A673 (cell line): ENCODE data around the gene ANKS6. TPM values are rescaled to one million over a fixed set of nuclear protein-coding genes. Genes with fewer than 3 reads are reported as not detected.

ENCODE experiments used
- BruUV-seq: library from RNA; stranded (reverse); fragments of 400-500 nt; replicated peaks from 2 replicates; lab custom pipeline; 2021; lab: Mats Ljungman, UMichigan
- CTCF ChIA-PET: fragments of 300-600 bp; sonication (Branson Sonifier 250); formaldehyde crosslinking; loops from one replicate; lab custom pipeline; 2022; ENCODE audit warnings: antibody characterized with exemption; lab: Charles Lee
- POLR2A ChIA-PET: fragments of 300-600 bp; sonication (Branson Sonifier 250); formaldehyde crosslinking; loops from one replicate; lab custom pipeline; 2022; ENCODE audit warnings: antibody characterized with exemption; ENCODE audit not compliant: low non-redundant PET; lab: Charles Lee
- DNase-seq: peaks from one replicate; pipeline ENCODE4 v3.0.0-alpha.2; 2015; ENCODE audit warnings: low spot score
- H3K27ac ChIP-seq: fragments of 200-600 bp; sonication (generic); 2 replicates; pipeline ENCODE4 v1.5.1; 2016; ENCODE audit warnings: mixed run types, low read depth, mild to moderate bottlenecking, mixed read lengths, antibody characterized with exemption, low read length; ENCODE audit not compliant: poor library complexity, severe bottlenecking
- H3K27me3 ChIP-seq: fragments of 200-600 bp; sonication (generic); replicated peaks from 2 replicates; pipeline ENCODE4 v1.6.1; 2017; ENCODE audit warnings: mixed run types, low read depth, mild to moderate bottlenecking, mixed read lengths, antibody characterized with exemption, low read length; ENCODE audit not compliant: insufficient read depth, poor library complexity
- H3K36me3 ChIP-seq: fragments of 200-600 bp; sonication (generic); 2 replicates; pipeline ENCODE4 v1.6.1; 2016; ENCODE audit warnings: mixed run types, mild to moderate bottlenecking, mixed read lengths, antibody characterized with exemption, low read length; ENCODE audit not compliant: insufficient read depth, poor library complexity, severe bottlenecking
- H3K4me1 ChIP-seq: fragments of 200-600 bp; sonication (generic); 2 replicates; pipeline ENCODE4 v1.6.1; 2017; ENCODE audit warnings: mixed run types, mild to moderate bottlenecking, mixed read lengths, antibody characterized with exemption, low read length; ENCODE audit not compliant: insufficient read depth, poor library complexity, severe bottlenecking
- H3K4me3 ChIP-seq: fragments of 200-600 bp; sonication (generic); 2 replicates; pipeline ENCODE4 v1.5.1; 2016; ENCODE audit warnings: low read depth, mixed run types, mild to moderate bottlenecking, mixed read lengths, low read length; ENCODE audit not compliant: poor library complexity, severe bottlenecking
- H3K9me3 ChIP-seq: fragments of 200-600 bp; sonication (generic); 2 replicates; pipeline ENCODE4 v1.6.1; 2016; ENCODE audit warnings: mixed run types, low read depth, mild to moderate bottlenecking, mixed read lengths, antibody characterized with exemption, low read length; ENCODE audit not compliant: poor library complexity, severe bottlenecking
- CTCF ChIP-seq: fragments of 300-800, 200-600 bp; sonication (generic); conservative IDR thresholded peaks from 2 replicates; pipeline ENCODE4 v1.5.1; 2017; ENCODE audit warnings: low read depth, mild to moderate bottlenecking, antibody characterized with exemption, low read length, moderate library complexity, mixed read lengths
- EZH2 ChIP-seq: fragments of 200-600 bp; sonication (generic); IDR thresholded peaks from 2 replicates; pipeline ENCODE4 v1.6.1; 2017; ENCODE audit warnings: borderline replicate concordance, low read depth, mild to moderate bottlenecking, mixed read lengths, antibody characterized with exemption, low read length; ENCODE audit not compliant: poor library complexity, severe bottlenecking
- intact Hi-C: fragments of 100-400 bp; cut with micrococcal nuclease; formaldehyde crosslinking; loops from one replicate; pipeline ENCODE4 v1.10.0; 2022; ENCODE audit not compliant: unreplicated experiment
- total RNA-seq: library from RNA; stranded (reverse); gene quantifications from 2 replicates; pipeline ENCODE4 v1.2.3, GENCODE V29; 2021

ANKS6 gene
- total RNA-seq, 1 experiment from 2014 or later: 14.4 TPM

- POLR2A ChIA-PET: no interaction called here
- Histone ChIP-seq H3K36me3 (no peaks in the 10 kb centered on the region), H3K27me3 (peaks cover 90% of the 10 kb centered on the region), H3K27ac (no peak overlapping the region), H3K4me1 (no peaks in the 10 kb centered on the region), H3K4me3 (no peak overlapping the region), H3K9me3 (no peaks in the 10 kb centered on the region)
- DNase-seq: no peak
- BruUV-seq: no TSS peak
- intact Hi-C loops: no loop called here
- TF ChIP-seq EZH2 (no peak), CTCF (no peak)
- CTCF ChIA-PET: no interaction called here
These were observed 83.4 kb downstream of the ANKS6 start for GRCh38 chr9:98712987-98713386.

GRCh38 chr9:98709968-98710965 is 86.1 kb downstream of the ANKS6 start:
- H3K36me3 ChIP-seq: no peaks in the 10 kb centered on the region
- TF ChIP-seq EZH2 (no peak), CTCF (no peak)
- peak; percentile 41 for DNase-seq
- peaks cover 94% of the 10 kb centered on the region for H3K27me3 ChIP-seq
- CTCF ChIA-PET: no interaction called here
- H3K4me3 ChIP-seq: no peak overlapping the region
- no TSS peak for BruUV-seq
- POLR2A ChIA-PET: no interaction called here
- H3K4me1 ChIP-seq: no peaks in the 10 kb centered on the region
- intact Hi-C loops: loop anchor here (10.0 kb wide), 1 partner anchor 175 kb away; no protein-coding TSS in a partner anchor
- H3K9me3 ChIP-seq: no peaks in the 10 kb centered on the region
- no peak overlapping the region for H3K27ac ChIP-seq

- ChIA-PET POLR2A (no interaction called here), CTCF (no interaction called here)
- no peak for DNase-seq
- no peaks in the 10 kb centered on the region for H3K4me1 ChIP-seq
- H3K36me3 ChIP-seq: no peaks in the 10 kb centered on the region
- H3K9me3 ChIP-seq: no peaks in the 10 kb centered on the region
- H3K27ac ChIP-seq: no peak within 1 kb of the TSS
- intact Hi-C loops: loop anchor here (10.0 kb wide), 1 partner anchor 174 kb away; no protein-coding TSS in a partner anchor
- peaks cover 93% of the 10 kb centered on the region for H3K27me3 ChIP-seq
- H3K4me3 ChIP-seq: peak within 1 kb of the TSS; percentile 25
- BruUV-seq: no TSS peak
- TF ChIP-seq EZH2 (no peak), CTCF (0 out of 2 replicates have a peak, but pooled peaks have one; percentile 9)
These were observed 87.1 kb downstream of the ANKS6 start, which contains the start of gene GABBR2 for GRCh38 chr9:98708933-98709911. Gene GABBR2, minus strand, starts transcription at chr9:98708935. Its CDS starts 198 bp downstream, at chr9:98708737.
